ENCODE measurements around the gene KDM4B. TPM values are rescaled to one million over a fixed set of nuclear protein-coding genes. Genes with fewer than 3 reads are reported as not detected.
"Not testable (repeated sequence)": the region's sequence is repeated elsewhere in the genome, so short reads cannot be mapped to it uniquely, and the experiment has no call there.

The KDM4B gene
- total and polyA plus RNA-seq, 2 donors from 2014 or later, result 6.6 to 35.7 TPM

GRCh38 chr19:4935444-4935843 lies 33.5 kb upstream of the KDM4B start:
- intact Hi-C loops (cut with DNase I), result no loop called here
- Histone ChIP-seq H3K27ac (ENCODE audit: low read depth in 2 of 2, low read length in 2 of 2) (no peak overlapping the region), H3K4me1 (ENCODE audit: control insufficient read depth in 2 of 3, insufficient read depth in 2 of 3, low read depth in 1 of 3, low read length in 3 of 3) (no peaks in the 10 kb centered on the region), H3K36me3 (ENCODE audit: control insufficient read depth in 2 of 3, insufficient read depth in 3 of 3, low read length in 3 of 3) (no peaks in the 10 kb centered on the region), H3K27me3 (ENCODE audit: control insufficient read depth, insufficient read depth, low read length) (no peaks in the 10 kb centered on the region), H3K9ac (ENCODE audit: low read length in 3 of 3) (no peak overlapping the region), H3K4me3 (ENCODE audit: low read length in 3 of 3) (no peak overlapping the region), H3K9me3 (ENCODE audit: control insufficient read depth in 2 of 3, insufficient read depth in 1 of 3, low read length in 3 of 3) (no peaks in the 10 kb centered on the region)
- DNase-seq (no peak), FAIRE-seq (no peak)
- no peak for TF ChIP-seq CTCF (IDR thresholded peaks at IDR 0.05; ENCODE audit: borderline replicate concordance, extremely low read depth, insufficient read depth)

- H3K27me3 ChIP-seq (ENCODE audit: control insufficient read depth, insufficient read depth, low read length), result no peaks in the 10 kb centered on the region
- intact Hi-C loops (cut with DNase I), result no loop called here
Observed at GRCh38 chr19:4937060-4937459, 31.9 kb upstream of the KDM4B start.

GRCh38 chr19:4938461-4938860 lies 30.5 kb upstream of the KDM4B start:
- H3K9ac ChIP-seq (ENCODE audit: low read length in 3 of 3); H3K27me3 ChIP-seq (ENCODE audit: control insufficient read depth, insufficient read depth, low read length); intact Hi-C loops (cut with DNase I); DNase-seq; H3K36me3 ChIP-seq (ENCODE audit: control insufficient read depth in 2 of 3, insufficient read depth in 3 of 3, low read length in 3 of 3); H3K27ac ChIP-seq (ENCODE audit: low read depth in 2 of 2, low read length in 2 of 2); FAIRE-seq; H3K4me1 ChIP-seq (ENCODE audit: control insufficient read depth in 2 of 3, insufficient read depth in 2 of 3, low read depth in 1 of 3, low read length in 3 of 3); H3K9me3 ChIP-seq (ENCODE audit: control insufficient read depth in 2 of 3, insufficient read depth in 1 of 3, low read length in 3 of 3); H3K4me3 ChIP-seq (ENCODE audit: low read length in 3 of 3): not testable (repeated sequence)

More at GRCh38 chr19:4937060-4937459, 31.9 kb upstream of the KDM4B start:
- no peak overlapping the region for H3K9ac ChIP-seq (ENCODE audit: low read length in 3 of 3)
- no peak overlapping the region for H3K4me3 ChIP-seq (ENCODE audit: low read length in 3 of 3)
- no peak overlapping the region for H3K27ac ChIP-seq (ENCODE audit: low read depth in 2 of 2, low read length in 2 of 2)
- no peaks in the 10 kb centered on the region for H3K4me1 ChIP-seq (ENCODE audit: control insufficient read depth in 2 of 3, insufficient read depth in 2 of 3, low read depth in 1 of 3, low read length in 3 of 3)
- H3K36me3 ChIP-seq (ENCODE audit: control insufficient read depth in 2 of 3, insufficient read depth in 3 of 3, low read length in 3 of 3), result no peaks in the 10 kb centered on the region
- DNase-seq, result no peak
- TF ChIP-seq CTCF (IDR thresholded peaks at IDR 0.05; ENCODE audit: borderline replicate concordance, extremely low read depth, insufficient read depth), result no peak
- FAIRE-seq, result no peak
- no peaks in the 10 kb centered on the region for H3K9me3 ChIP-seq (ENCODE audit: control insufficient read depth in 2 of 3, insufficient read depth in 1 of 3, low read length in 3 of 3)

GRCh38 chr19:4939466-4939865 lies 29.4 kb upstream of the KDM4B start:
- Histone ChIP-seq H3K27me3 (ENCODE audit: control insufficient read depth, insufficient read depth, low read length) (no peaks in the 10 kb centered on the region), H3K4me1 (ENCODE audit: control insufficient read depth in 2 of 3, insufficient read depth in 2 of 3, low read depth in 1 of 3, low read length in 3 of 3) (no peaks in the 10 kb centered on the region), H3K9me3 (ENCODE audit: control insufficient read depth in 2 of 3, insufficient read depth in 1 of 3, low read length in 3 of 3) (no peaks in the 10 kb centered on the region), H3K9ac (ENCODE audit: low read length in 3 of 3) (no peak overlapping the region), H3K4me3 (ENCODE audit: low read length in 3 of 3) (no peak overlapping the region), H3K36me3 (ENCODE audit: control insufficient read depth in 2 of 3, insufficient read depth in 3 of 3, low read length in 3 of 3) (no peaks in the 10 kb centered on the region), H3K27ac (ENCODE audit: low read depth in 2 of 2, low read length in 2 of 2) (no peak overlapping the region)
- intact Hi-C loops (cut with DNase I), result no loop called here
- no peak for FAIRE-seq
- DNase-seq, result no peak
- TF ChIP-seq CTCF (IDR thresholded peaks at IDR 0.05; ENCODE audit: borderline replicate concordance, extremely low read depth, insufficient read depth), result no peak

GRCh38 chr19:4941638-4942169 lies 27.2 kb upstream of the KDM4B start:
- H3K27me3 ChIP-seq (ENCODE audit: control insufficient read depth, insufficient read depth, low read length); H3K4me1 ChIP-seq (ENCODE audit: control insufficient read depth in 2 of 3, insufficient read depth in 2 of 3, low read depth in 1 of 3, low read length in 3 of 3); DNase-seq; intact Hi-C loops (cut with DNase I); H3K4me3 ChIP-seq (ENCODE audit: low read length in 3 of 3); FAIRE-seq; H3K36me3 ChIP-seq (ENCODE audit: control insufficient read depth in 2 of 3, insufficient read depth in 3 of 3, low read length in 3 of 3); H3K27ac ChIP-seq (ENCODE audit: low read depth in 2 of 2, low read length in 2 of 2); H3K9ac ChIP-seq (ENCODE audit: low read length in 3 of 3); H3K9me3 ChIP-seq (ENCODE audit: control insufficient read depth in 2 of 3, insufficient read depth in 1 of 3, low read length in 3 of 3): not testable (repeated sequence)

GRCh38 chr19:4950650-4951049 lies 18.3 kb upstream of the KDM4B start:
- H3K9me3 ChIP-seq (ENCODE audit: control insufficient read depth in 2 of 3, insufficient read depth in 1 of 3, low read length in 3 of 3); H3K4me1 ChIP-seq (ENCODE audit: control insufficient read depth in 2 of 3, insufficient read depth in 2 of 3, low read depth in 1 of 3, low read length in 3 of 3); H3K36me3 ChIP-seq (ENCODE audit: control insufficient read depth in 2 of 3, insufficient read depth in 3 of 3, low read length in 3 of 3); H3K27ac ChIP-seq (ENCODE audit: low read depth in 2 of 2, low read length in 2 of 2); H3K4me3 ChIP-seq (ENCODE audit: low read length in 3 of 3); DNase-seq; intact Hi-C loops (cut with DNase I); H3K27me3 ChIP-seq (ENCODE audit: control insufficient read depth, insufficient read depth, low read length); FAIRE-seq; H3K9ac ChIP-seq (ENCODE audit: low read length in 3 of 3): not testable (repeated sequence)
